ENCODE measurements around the gene MATN3.
"Not testable (repeated sequence)": the region's sequence is repeated elsewhere in the genome, so short reads cannot be mapped to it uniquely, and the experiment has no call there.

Gene MATN3

DNA sequence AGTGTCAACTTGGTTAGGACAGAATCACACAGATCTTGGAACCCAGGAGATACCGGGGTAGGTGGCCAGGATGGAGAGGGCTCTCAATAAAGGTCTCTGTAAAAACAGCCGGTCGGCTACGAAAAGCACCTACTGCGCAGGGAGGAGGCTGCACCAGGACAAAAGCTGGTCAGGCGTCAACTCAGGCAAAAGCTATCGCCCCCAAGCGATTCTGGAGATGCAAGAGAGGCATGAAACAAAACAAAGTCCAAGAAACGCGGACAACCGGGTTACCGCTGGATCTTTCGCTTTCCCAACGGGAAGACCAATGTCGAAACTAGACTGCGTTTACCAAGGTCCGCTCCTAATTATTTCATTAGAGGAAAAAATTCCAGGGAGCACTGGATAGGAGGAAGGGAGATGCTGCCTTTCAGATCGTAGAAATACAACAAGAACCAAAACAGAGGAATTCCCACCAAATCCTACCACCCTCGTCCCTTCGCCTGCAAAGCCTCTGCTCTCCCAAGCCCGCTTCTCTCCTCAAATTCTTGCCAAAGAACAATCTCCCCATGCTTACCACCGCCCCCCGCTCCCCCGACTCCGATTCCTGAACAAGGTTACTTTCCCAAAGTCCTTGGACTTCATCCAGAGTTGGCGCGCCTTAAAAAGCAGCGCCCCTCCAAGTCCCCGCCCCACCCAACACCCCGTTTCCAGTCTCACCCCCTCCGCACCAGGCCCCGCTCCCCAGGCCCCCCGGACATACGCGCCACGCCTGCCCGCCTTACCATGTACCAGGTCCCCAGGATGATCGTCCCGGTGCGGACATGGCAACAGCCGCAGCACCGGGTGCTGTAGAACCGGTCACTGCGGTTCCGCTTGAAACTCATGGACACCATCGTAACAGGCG, 38.4 kb upstream of the MATN3 start:
- H3K9ac ChIP-seq (ENCODE audit: low read length) = peak overlapping the region; percentile 77

DNA sequence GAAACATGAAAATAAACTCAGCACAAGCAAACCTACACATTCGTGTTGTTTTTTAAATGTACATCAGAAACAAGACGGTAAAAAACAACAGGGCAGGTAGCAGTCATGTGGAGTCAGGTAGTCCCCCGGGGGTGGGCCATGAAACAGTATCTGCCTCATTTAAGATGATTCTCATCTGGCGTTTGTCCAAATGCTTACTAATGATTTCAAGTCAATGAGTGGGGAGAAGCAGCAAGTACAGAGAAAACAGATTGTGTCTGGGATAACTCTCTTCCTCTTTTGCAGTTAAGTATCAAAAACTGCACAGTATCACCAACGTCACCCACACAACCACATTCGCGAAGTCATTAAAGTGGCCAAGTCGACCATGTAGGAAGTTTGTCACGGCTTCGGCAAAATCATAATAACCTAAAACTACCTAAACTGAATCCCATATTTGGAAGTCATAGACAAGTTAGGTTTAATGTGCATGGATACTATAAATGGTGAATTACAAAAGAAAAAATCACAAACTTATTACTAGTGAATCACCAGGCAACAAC, 37.7 kb upstream of the MATN3 start:
- H3K27me3 ChIP-seq (ENCODE audit: control insufficient read depth, insufficient read depth, low read length) = no peaks in the 10 kb centered on the region
- H3K4me1 ChIP-seq (ENCODE audit: control insufficient read depth, low read depth, low read length) = peaks cover 21% of the 10 kb centered on the region
- H3K27ac ChIP-seq (ENCODE audit: low read length) = peak overlapping the region; percentile 10
- H3K36me3 ChIP-seq (ENCODE audit: control insufficient read depth, low read depth, low read length) = no peaks in the 10 kb centered on the region
- H3K9me3 ChIP-seq (ENCODE audit: control insufficient read depth, low read depth, low read length) = no peaks in the 10 kb centered on the region
- peak overlapping the region; percentile 77 for H3K9ac ChIP-seq (ENCODE audit: low read length)
- peak overlapping the region; percentile 92 for H3K4me3 ChIP-seq (ENCODE audit: low read length)

More for the DNA sequence above, 38.4 kb upstream of the MATN3 start:
- peak overlapping the region; percentile 92 for H3K4me3 ChIP-seq (ENCODE audit: low read length)
- no peaks in the 10 kb centered on the region for H3K27me3 ChIP-seq (ENCODE audit: control insufficient read depth, insufficient read depth, low read length)
- H3K4me1 ChIP-seq (ENCODE audit: control insufficient read depth, low read depth, low read length) = peaks cover 21% of the 10 kb centered on the region
- peak overlapping the region; percentile 51 for H3K27ac ChIP-seq (ENCODE audit: low read length)
- H3K36me3 ChIP-seq (ENCODE audit: control insufficient read depth, low read depth, low read length) = no peaks in the 10 kb centered on the region
- no peaks in the 10 kb centered on the region for H3K9me3 ChIP-seq (ENCODE audit: control insufficient read depth, low read depth, low read length)

- Histone ChIP-seq H3K27ac (ENCODE audit: low read length) (peak overlapping the region; percentile 10), H3K27me3 (ENCODE audit: control insufficient read depth, insufficient read depth, low read length) (no peaks in the 10 kb centered on the region), H3K4me3 (ENCODE audit: low read length) (peak overlapping the region; percentile 92), H3K36me3 (ENCODE audit: control insufficient read depth, low read depth, low read length) (no peaks in the 10 kb centered on the region), H3K9ac (ENCODE audit: low read length) (peak overlapping the region; percentile 77), H3K9me3 (ENCODE audit: control insufficient read depth, low read depth, low read length) (no peaks in the 10 kb centered on the region), H3K4me1 (ENCODE audit: control insufficient read depth, low read depth, low read length) (peaks cover 21% of the 10 kb centered on the region)
These were observed 37.2 kb upstream of the MATN3 start for GRCh38 chr2:20049637-20050036.

GRCh38 chr2:20048488-20049448, 36.3 kb upstream of the MATN3 start:
- H3K9me3 ChIP-seq (ENCODE audit: control insufficient read depth, low read depth, low read length) = no peaks in the 10 kb centered on the region
- H3K9ac ChIP-seq (ENCODE audit: low read length) = peak overlapping the region; percentile 77
- no peaks in the 10 kb centered on the region for H3K27me3 ChIP-seq (ENCODE audit: control insufficient read depth, insufficient read depth, low read length)
- H3K4me3 ChIP-seq (ENCODE audit: low read length) = peak overlapping the region; percentile 92
- peak overlapping the region; percentile 6 for H3K27ac ChIP-seq (ENCODE audit: low read length)
- H3K4me1 ChIP-seq (ENCODE audit: control insufficient read depth, low read depth, low read length) = peaks cover 21% of the 10 kb centered on the region
- no peaks in the 10 kb centered on the region for H3K36me3 ChIP-seq (ENCODE audit: control insufficient read depth, low read depth, low read length)

DNA sequence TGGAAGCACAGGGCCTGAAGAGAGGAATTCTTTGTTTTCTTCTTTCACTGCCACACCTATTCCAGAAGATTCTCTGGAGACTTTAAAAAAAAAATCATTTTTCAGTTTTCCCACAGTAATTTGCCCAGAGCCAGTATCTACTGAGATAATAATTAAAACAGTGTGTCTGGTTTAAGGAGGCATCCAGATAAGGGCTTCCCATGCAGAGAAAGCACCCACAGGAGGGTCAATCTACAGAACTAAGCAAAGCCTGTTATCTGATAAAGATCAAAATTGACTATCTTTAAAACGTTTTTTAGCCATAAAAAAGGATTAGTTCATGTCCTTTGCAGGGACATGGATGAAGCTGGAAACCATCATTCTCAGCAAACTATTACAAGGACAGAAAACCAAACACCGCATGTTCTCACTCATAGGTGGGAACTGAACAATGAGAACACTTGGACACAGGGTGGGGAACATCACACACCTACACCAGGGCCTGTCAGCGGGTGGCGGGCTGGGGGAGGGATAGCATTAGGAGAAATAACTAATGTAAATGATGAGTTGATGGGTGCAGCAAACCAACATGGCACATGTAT, 33.3 kb upstream of the MATN3 start:
- not testable (repeated sequence) for H3K9ac ChIP-seq (ENCODE audit: low read length)
- peaks cover 15% of the 10 kb centered on the region for H3K4me1 ChIP-seq (ENCODE audit: control insufficient read depth, low read depth, low read length)

DNA sequence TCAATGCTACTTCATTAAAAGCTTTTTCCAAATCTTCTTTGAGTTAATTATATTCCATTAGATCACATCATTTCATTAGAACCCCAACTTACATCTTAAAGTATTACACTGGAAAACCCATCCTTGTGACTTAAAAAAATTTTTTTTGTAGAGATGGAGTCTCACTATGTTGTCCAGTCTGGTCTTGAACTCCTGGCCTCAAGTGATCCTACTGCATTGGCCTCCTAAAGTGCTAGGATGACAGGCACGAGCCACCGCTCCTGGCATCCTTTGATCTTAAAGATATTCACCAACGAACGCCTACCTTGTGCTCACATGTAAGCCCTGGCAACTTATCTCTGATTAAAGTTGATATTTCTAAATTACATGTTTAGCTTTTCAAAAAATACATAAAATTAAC, 32.3 kb upstream of the MATN3 start:
- Histone ChIP-seq H3K36me3 (ENCODE audit: control insufficient read depth, low read depth, low read length) (peaks cover 11% of the 10 kb centered on the region), H3K9me3 (ENCODE audit: control insufficient read depth, low read depth, low read length) (no peaks in the 10 kb centered on the region), H3K9ac (ENCODE audit: low read length) (no peak overlapping the region), H3K4me1 (ENCODE audit: control insufficient read depth, low read depth, low read length) (peaks cover 11% of the 10 kb centered on the region), H3K4me3 (ENCODE audit: low read length) (no peak overlapping the region), H3K27me3 (ENCODE audit: control insufficient read depth, insufficient read depth, low read length) (no peaks in the 10 kb centered on the region), H3K27ac (ENCODE audit: low read length) (no peak overlapping the region)

More for the DNA sequence above, 33.3 kb upstream of the MATN3 start:
- H3K4me3 ChIP-seq (ENCODE audit: low read length); H3K27me3 ChIP-seq (ENCODE audit: control insufficient read depth, insufficient read depth, low read length); H3K27ac ChIP-seq (ENCODE audit: low read length); H3K36me3 ChIP-seq (ENCODE audit: control insufficient read depth, low read depth, low read length); H3K9me3 ChIP-seq (ENCODE audit: control insufficient read depth, low read depth, low read length): not testable (repeated sequence)

DNA sequence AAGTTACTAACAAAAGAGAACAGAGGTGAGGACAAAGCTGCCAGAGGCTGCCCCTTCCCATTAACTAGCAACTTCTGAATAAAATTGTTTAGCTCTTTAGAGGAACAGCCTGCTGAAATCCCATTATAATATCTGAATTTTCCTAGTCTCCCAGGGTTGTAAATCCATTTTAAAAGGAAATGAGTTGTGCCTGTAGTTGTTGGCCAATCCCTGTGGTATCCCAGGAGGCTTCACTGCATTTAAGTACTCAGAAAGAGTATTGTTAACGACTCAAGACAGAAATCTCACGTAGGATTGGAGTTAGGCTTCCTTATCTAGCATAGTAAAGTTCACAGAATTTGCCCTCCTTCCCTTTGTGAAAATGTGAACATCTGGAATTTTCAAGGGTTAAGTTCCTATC, 30.1 kb upstream of the MATN3 start:
- H3K9me3 ChIP-seq (ENCODE audit: control insufficient read depth, low read depth, low read length) = no peaks in the 10 kb centered on the region
- no peaks in the 10 kb centered on the region for H3K27me3 ChIP-seq (ENCODE audit: control insufficient read depth, insufficient read depth, low read length)
- H3K9ac ChIP-seq (ENCODE audit: low read length) = no peak overlapping the region
- peaks cover 28% of the 10 kb centered on the region for H3K36me3 ChIP-seq (ENCODE audit: control insufficient read depth, low read depth, low read length)
- no peak overlapping the region for H3K27ac ChIP-seq (ENCODE audit: low read length)
- no peak overlapping the region for H3K4me3 ChIP-seq (ENCODE audit: low read length)
- H3K4me1 ChIP-seq (ENCODE audit: control insufficient read depth, low read depth, low read length) = no peaks in the 10 kb centered on the region

- Histone ChIP-seq H3K36me3 (ENCODE audit: control insufficient read depth, low read depth, low read length) (peaks cover 44% of the 10 kb centered on the region), H3K9me3 (ENCODE audit: control insufficient read depth, low read depth, low read length) (no peaks in the 10 kb centered on the region), H3K4me3 (ENCODE audit: low read length) (no peak overlapping the region), H3K9ac (ENCODE audit: low read length) (no peak overlapping the region), H3K27me3 (ENCODE audit: control insufficient read depth, insufficient read depth, low read length) (no peaks in the 10 kb centered on the region), H3K4me1 (ENCODE audit: control insufficient read depth, low read depth, low read length) (no peaks in the 10 kb centered on the region), H3K27ac (ENCODE audit: low read length) (no peak overlapping the region)
These were observed 28.2 kb upstream of the MATN3 start for GRCh38 chr2:20040489-20041172.

- Histone ChIP-seq H3K36me3 (ENCODE audit: control insufficient read depth, low read depth, low read length) (peaks cover 73% of the 10 kb centered on the region), H3K9me3 (ENCODE audit: control insufficient read depth, low read depth, low read length) (no peaks in the 10 kb centered on the region), H3K4me1 (ENCODE audit: control insufficient read depth, low read depth, low read length) (no peaks in the 10 kb centered on the region), H3K4me3 (ENCODE audit: low read length) (no peak overlapping the region), H3K27me3 (ENCODE audit: control insufficient read depth, insufficient read depth, low read length) (no peaks in the 10 kb centered on the region), H3K27ac (ENCODE audit: low read length) (no peak overlapping the region), H3K9ac (ENCODE audit: low read length) (no peak overlapping the region)
These were observed 25.2 kb upstream of the MATN3 start for GRCh38 chr2:20037660-20038059.

DNA sequence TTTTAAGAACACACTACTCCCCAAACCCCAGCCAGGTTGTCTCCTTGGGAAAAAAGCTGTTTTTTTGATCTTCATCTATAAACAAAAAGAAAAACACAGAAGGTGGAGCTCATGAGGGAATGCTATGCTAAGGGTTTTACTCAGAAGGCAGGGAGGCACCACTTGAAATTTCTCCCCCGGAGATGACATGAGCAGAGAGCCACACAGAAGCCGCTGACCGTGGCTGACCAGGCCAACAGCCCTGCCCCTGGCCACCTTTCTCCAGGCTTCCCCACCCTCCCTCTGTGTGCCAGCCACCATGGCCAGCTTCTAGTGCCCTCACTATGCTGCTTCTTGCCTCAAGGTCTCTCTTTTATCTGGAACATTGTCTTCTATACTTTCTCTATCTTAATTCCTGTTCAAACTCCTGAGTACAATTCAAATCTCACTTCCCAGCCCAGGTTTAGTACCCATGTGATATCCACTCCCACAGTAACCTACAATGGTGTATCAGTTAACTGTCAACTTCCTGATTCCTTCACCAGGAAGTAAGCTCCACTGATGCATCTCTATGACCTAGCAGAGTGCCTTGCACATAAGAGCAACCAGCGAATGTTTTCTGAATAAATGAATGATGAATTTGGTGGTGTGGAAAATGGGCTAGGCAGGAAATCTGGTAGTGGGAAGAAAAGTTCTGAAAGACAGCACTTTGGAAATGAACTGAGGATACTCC, 23.6 kb upstream of the MATN3 start:
- no peak overlapping the region for H3K4me3 ChIP-seq (ENCODE audit: low read length)
- no peaks in the 10 kb centered on the region for H3K27me3 ChIP-seq (ENCODE audit: control insufficient read depth, insufficient read depth, low read length)
- H3K9me3 ChIP-seq (ENCODE audit: control insufficient read depth, low read depth, low read length) = no peaks in the 10 kb centered on the region
- H3K36me3 ChIP-seq (ENCODE audit: control insufficient read depth, low read depth, low read length) = peaks cover 87% of the 10 kb centered on the region
- no peak overlapping the region for H3K27ac ChIP-seq (ENCODE audit: low read length)
- no peaks in the 10 kb centered on the region for H3K4me1 ChIP-seq (ENCODE audit: control insufficient read depth, low read depth, low read length)
- H3K9ac ChIP-seq (ENCODE audit: low read length) = no peak overlapping the region
